Psoas muscle (tissue), 8 donors: Measurements from ENCODE around the gene IQCH. TPM values are rescaled to one million over a fixed set of nuclear protein-coding genes. Genes with fewer than 3 reads are reported as not detected.

Experiments used
- ATAC-seq, 4 donors: fragments of 200-7000 bp; cut with Tn5 transposase; one replicate each; pipeline ENCODE4 v1.9.1; 2020; ENCODE audit warnings: moderate library complexity in 3 of 4, mild to moderate bottlenecking in 2 of 4
- DNase-seq, 2 donors: peaks; one replicate each; pipeline ENCODE4 v3.0.0-alpha.2; 2020
- H3K27ac ChIP-seq: fragments of 200-600 bp; one replicate; pipeline ENCODE4 v1.8.0; 2022
- H3K27me3 ChIP-seq, 3 donors: fragments of 200-600 bp in 1 of 3; one replicate each; pipeline versions ENCODE4 v1.6.1 to v1.8.0; 2013 to 2022; ENCODE audit warnings: low read length in 2 of 3, mild to moderate bottlenecking in 2 of 3, moderate library complexity in 1 of 3; ENCODE audit not compliant: insufficient read depth in 3 of 3
- H3K36me3 ChIP-seq, 2 donors: fragments of 200-600 bp in 1 of 2; one replicate each; pipeline versions ENCODE4 v1.6.1 to v1.8.0; 2013 to 2022; ENCODE audit warnings: low read depth in 1 of 2, mild to moderate bottlenecking in 1 of 2, moderate library complexity in 1 of 2; ENCODE audit not compliant: insufficient read depth in 1 of 2
- H3K4me1 ChIP-seq: fragments of 200-600 bp; one replicate; pipeline ENCODE4 v1.8.0; 2022
- H3K4me3 ChIP-seq: fragments of 200-600 bp; one replicate; pipeline ENCODE4 v1.8.0; 2022; ENCODE audit warnings: mild to moderate bottlenecking
- H3K9me3 ChIP-seq: fragments of 200-600 bp; one replicate; pipeline ENCODE4 v1.8.0; 2022
- CTCF ChIP-seq: fragments of 200-600 bp; IDR thresholded peaks from one replicate; pipeline ENCODE4 v1.8.0; 2022; ENCODE audit warnings: antibody characterized with exemption
- whole genome bisulfite sequencing, 3 donors: extraction: QIAGEN DNeasy Blood & Tissue Kit; methylation state at CpG; one replicate each; pipeline versions ENCODE4 v1.1.6 to v1.1.7; 2013; 5-methylcytosine and 5-hydroxymethylcytosine counted together
- intact Hi-C, 2 donors: fragments of 100-400 bp; cut with DNase I; formaldehyde crosslinking; loops; one replicate each; pipeline versions ENCODE4 v1.11.0 to v1.14.2; 2022
- polyA plus RNA-seq, 3 donors: library from polyadenylated mRNA; stranded (reverse); fragments of 200-250 nt; gene quantifications; one replicate each; pipeline ENCODE4 v1.2.3, GENCODE V29; 2013
- total RNA-seq, 4 donors: library from RNA; stranded (reverse); fragmentation: NEBNext Ultra II Directional in 2 of 4; extraction: Animal tissue kit (Norgen Biotek cat#: 25700) in 2 of 4; gene quantifications; one replicate each; pipeline versions ENCODE4 v1.2.1 to v1.2.4, GENCODE V29; 2021 to 2023
- donor health status: healthy with polysubstance abuse.
- donor health status: DM: no; HTN: no; CAD: no; lungs with moderate emphysema.
- donor health status: Bipolar disorder and iron deficiency.
- donor health status: healthy.
- donor health status: DM: yes; HTN: yes; CAD: no.
- donor health status: DM: no; HTN: no; CAD: no.
- donor health status: DM: no; HTN: no; CAD: no.
- donor health status: DM: yes; HTN: yes; CAD: no.

Gene IQCH
- total and polyA plus RNA-seq, 7 donors = 0.27 to 1.0 (median 0.60) TPM

- Histone ChIP-seq H3K4me1 (peaks cover 7% of the 10 kb centered on the region), H3K27ac (no peak overlapping the region), H3K27me3 (no peaks in the 10 kb centered on the region), H3K4me3 (no peak overlapping the region), H3K36me3 (peaks cover 0 to 9% of the 10 kb centered on the region in 2 donors), H3K9me3 (no peaks in the 10 kb centered on the region)
- intact Hi-C loops = loop anchor here in 1 of 2 donors (5.0 kb wide), 1 partner anchor 34 kb away; no protein-coding TSS in a partner anchor
- DNase-seq = no peak
- ATAC-seq = no peak
- 78 to 96% (median 92%) methylated on average over 4 of the region's 4 CpGs for WGBS, 3 donors
- no peak for TF ChIP-seq CTCF
These were observed 41.8 kb upstream of the IQCH start for GRCh38 chr15:67212684-67213367.

DNA sequence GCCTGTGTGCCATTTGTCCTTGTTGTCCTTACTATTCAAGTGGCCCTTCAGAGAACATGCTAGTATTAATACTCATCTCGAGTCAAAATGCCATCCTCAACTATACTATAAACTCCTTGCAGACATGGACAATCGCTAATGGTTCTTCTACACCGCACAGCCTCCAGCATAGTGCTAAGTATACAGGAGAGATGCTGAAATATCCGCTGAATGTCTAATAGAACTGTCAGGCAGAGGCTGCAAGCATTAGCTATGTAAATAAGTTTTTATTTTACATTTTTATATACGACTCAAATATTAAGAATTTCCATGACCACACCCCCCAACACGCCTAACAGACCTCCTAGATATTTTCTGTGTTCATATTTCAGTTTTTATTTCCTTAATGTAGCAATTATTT lies 39.5 kb upstream of the IQCH start:
- WGBS, 3 donors = 85 to 94% (median 89%) methylated on average over 6 of the region's 6 CpGs
- H3K4me3 ChIP-seq = no peak overlapping the region
- ATAC-seq (no peak), DNase-seq (no peak)
- H3K4me1 ChIP-seq = no peaks in the 10 kb centered on the region
- H3K9me3 ChIP-seq = no peaks in the 10 kb centered on the region
- intact Hi-C loops = no loop called here
- no peak for TF ChIP-seq CTCF
- H3K36me3 ChIP-seq = peaks cover 0 to under 1% of the 10 kb centered on the region in 2 donors
- no peaks in the 10 kb centered on the region for H3K27me3 ChIP-seq
- no peak overlapping the region for H3K27ac ChIP-seq

DNA sequence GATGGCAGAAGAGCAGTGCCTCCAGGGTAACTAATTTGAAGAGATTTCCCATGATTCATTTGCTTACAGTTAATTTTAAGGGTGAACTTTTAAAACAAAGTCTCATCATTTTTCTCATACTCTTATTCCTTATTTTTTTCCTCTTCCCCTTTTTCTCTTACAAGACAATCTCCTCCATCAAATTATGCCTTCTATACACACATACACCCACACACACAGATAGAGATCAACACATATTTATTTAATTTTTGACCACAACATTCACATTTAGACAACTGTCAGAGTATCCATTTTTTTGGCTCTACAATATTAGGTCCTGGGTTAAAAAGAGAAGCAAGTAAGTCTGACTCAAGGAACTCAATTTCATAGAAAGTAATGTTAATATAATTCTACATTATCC lies 37.7 kb upstream of the IQCH start:
- DNase-seq (no peak), ATAC-seq (no peak)
- H3K27me3 ChIP-seq = no peaks in the 10 kb centered on the region
- no peak overlapping the region for H3K4me3 ChIP-seq
- H3K27ac ChIP-seq = no peak overlapping the region
- H3K9me3 ChIP-seq = no peaks in the 10 kb centered on the region
- H3K4me1 ChIP-seq = no peaks in the 10 kb centered on the region
- intact Hi-C loops = no loop called here
- no peak for TF ChIP-seq CTCF
- H3K36me3 ChIP-seq = peaks cover 0 to 3% of the 10 kb centered on the region in 2 donors

- Histone ChIP-seq H3K9me3 (no peaks in the 10 kb centered on the region), H3K4me1 (no peaks in the 10 kb centered on the region), H3K36me3 (peaks cover 3% of the 10 kb centered on the region in 2 donors), H3K4me3 (no peak overlapping the region), H3K27ac (no peak overlapping the region), H3K27me3 (no peaks in the 10 kb centered on the region)
- DNase-seq (no peak), ATAC-seq (no peak)
- intact Hi-C loops = no loop called here
- TF ChIP-seq CTCF = no peak
These were observed 36.2 kb upstream of the IQCH start for GRCh38 chr15:67218428-67218827.

GRCh38 chr15:67219288-67219687 lies 35.3 kb upstream of the IQCH start:
- H3K27me3 ChIP-seq = no peaks in the 10 kb centered on the region
- no peaks in the 10 kb centered on the region for H3K9me3 ChIP-seq
- ATAC-seq = no peak
- TF ChIP-seq CTCF = no peak
- H3K27ac ChIP-seq = no peak overlapping the region
- H3K36me3 ChIP-seq = peaks cover 3% of the 10 kb centered on the region in 2 donors
- H3K4me3 ChIP-seq = no peak overlapping the region
- intact Hi-C loops = no loop called here
- 95 to 98% (median 97%) methylated on average over 2 of the region's 2 CpGs for WGBS, 3 donors
- no peak for DNase-seq
- H3K4me1 ChIP-seq = no peaks in the 10 kb centered on the region
